T-helper 9 cell (primary cell): Measurements from ENCODE around the gene HYDIN.
"Not testable (repeated sequence)": the region's sequence is repeated elsewhere in the genome, so short reads cannot be mapped to it uniquely, and the experiment has no call there.

Experiments
- DNase-seq: peaks from one replicate; pipeline ENCODE4 v3.0.0-alpha.2; 2020

Gene HYDIN

DNA sequence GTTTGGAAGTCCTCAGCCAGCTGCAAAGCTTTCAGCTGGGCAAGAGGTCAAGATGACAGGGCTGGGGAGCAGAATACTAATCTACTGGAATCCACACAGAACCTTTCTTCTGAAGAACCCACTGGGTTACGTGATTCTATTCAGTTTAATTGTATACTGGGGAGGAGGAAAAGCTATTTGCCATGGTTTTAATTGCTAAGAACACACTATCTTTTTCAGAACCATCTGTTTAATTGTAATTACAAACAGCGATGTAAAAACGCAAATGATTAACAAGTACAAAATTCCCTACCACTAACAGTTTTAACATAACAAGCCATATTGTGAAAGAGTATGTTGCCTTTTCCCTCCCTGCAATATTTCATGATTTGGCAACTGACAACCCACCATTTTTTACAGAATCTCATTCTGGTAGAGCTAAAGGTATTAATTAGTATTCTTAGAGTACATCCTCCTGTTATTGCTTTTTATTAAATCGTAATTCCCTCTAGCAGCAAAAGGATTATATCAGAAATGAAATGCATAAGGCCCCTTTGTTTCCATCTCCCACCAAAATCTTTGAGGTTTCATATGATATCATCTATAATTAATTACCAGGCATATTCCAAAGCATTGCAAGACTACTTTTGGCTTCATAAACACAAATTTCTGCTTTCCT, 12.1 kb downstream of the HYDIN start:
- no peak for DNase-seq

DNA sequence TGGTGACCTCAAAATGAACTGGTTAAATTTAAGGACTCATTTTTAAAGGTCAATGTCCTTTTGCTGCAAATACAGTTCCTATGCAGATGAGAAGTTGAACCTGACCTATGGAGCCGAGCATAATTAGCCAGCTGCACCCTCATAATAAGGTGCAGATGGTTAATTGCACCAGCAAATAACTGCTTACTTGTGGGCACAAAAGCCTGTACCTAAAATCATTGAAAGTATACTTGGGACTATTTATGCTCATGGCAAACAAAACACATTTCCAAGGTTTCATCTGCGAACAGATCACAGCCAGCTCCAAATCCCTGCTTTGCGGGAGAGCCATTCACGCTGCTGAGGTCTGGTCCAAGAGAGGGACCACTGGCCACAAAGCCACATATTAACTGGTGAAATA, 13.0 kb downstream of the HYDIN start:
- DNase-seq: no peak

GRCh38 chr16:71216714-71217113, 13.8 kb downstream of the HYDIN start:
- DNase-seq: no peak

DNA sequence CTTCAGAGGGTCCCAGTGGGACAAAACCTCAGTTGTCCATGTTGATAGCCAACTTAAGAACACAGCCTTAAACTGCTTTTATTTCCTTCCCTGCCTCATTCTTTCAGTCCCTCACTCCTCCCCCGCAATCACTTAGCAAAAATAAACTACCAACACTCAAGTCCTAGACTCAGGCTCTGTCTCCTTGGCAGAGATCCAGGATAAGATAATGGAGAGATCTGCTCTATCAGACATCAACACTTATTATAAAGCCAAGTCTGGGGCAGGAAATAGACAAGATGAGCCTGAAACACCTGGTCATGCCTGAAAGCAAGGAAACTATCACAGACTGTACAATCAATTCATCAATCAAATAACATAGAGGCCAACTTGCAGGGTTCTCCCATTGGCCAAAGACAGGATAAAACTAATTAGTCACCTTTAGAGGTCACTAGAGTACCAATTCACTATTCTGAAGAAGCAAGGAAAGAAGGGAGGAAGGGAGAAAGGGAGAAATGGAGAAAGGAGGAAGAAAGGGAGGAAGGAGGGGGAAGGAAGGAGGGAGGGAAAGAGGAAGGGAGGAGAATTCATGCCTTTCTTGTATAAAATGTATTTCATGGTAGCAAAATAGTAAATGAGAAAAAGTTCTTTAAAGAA, 15.7 kb downstream of the HYDIN start:
- DNase-seq: no peak

- no peak for DNase-seq
These were observed 24.9 kb downstream of the HYDIN start for GRCh38 chr16:71205482-71206131.

- no peak for DNase-seq
These were observed 26.9 kb downstream of the HYDIN start for GRCh38 chr16:71203631-71204030.

GRCh38 chr16:71201556-71201955, 29.0 kb downstream of the HYDIN start:
- no peak for DNase-seq

DNA sequence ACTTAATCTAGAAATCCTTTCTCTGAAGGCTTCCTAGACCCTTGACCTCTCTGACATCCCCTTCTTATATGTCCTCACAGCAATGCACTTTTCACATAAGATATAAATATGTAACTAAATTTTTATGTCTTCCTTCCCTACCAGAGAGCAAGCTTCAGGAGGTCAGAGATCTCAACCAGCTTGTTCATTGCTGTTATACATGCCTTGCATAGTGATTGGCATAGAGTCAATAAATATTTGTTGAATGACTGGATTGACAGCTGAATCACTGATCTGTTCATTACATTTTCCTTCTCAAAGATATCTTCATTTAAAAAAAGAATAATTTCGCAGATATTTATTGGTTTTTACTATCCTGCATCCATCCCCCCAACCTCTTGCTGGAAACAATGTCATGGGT, 29.5 kb downstream of the HYDIN start:
- no peak for DNase-seq

DNA sequence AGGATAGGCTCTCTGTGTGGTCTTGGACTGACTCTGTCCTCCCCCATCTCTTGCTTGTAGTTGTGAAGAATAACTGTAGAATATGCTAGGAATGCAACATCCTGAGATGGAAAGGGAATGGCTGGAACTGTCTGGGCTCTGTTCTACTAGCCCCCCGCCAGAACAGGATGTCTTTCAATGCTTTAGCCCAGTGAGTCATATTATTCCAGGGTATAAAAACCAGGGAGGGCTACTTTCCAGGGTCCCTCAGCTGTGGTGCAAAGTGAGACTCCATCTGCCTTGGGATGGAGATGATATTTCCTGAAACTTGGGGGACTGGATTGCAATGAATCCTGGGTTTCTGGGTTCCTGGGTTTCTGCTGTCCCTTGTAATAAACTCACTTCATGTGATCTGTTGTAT, 32.1 kb downstream of the HYDIN start:
- no peak for DNase-seq

- DNase-seq: no peak
These were observed 38.1 kb downstream of the HYDIN start for GRCh38 chr16:71192387-71192786.

- DNase-seq: no peak
These were observed 41.4 kb downstream of the HYDIN start for GRCh38 chr16:71188956-71189712.

- DNase-seq: no peak
These were observed 45.2 kb downstream of the HYDIN start for GRCh38 chr16:71185347-71185746.

GRCh38 chr16:71179569-71179968, 51.0 kb downstream of the HYDIN start:
- DNase-seq: no peak

GRCh38 chr16:71172481-71173207, 57.9 kb downstream of the HYDIN start:
- DNase-seq: no peak

- DNase-seq: not testable (repeated sequence)
These were observed 69.5 kb downstream of the HYDIN start for GRCh38 chr16:71161007-71161406.

DNA sequence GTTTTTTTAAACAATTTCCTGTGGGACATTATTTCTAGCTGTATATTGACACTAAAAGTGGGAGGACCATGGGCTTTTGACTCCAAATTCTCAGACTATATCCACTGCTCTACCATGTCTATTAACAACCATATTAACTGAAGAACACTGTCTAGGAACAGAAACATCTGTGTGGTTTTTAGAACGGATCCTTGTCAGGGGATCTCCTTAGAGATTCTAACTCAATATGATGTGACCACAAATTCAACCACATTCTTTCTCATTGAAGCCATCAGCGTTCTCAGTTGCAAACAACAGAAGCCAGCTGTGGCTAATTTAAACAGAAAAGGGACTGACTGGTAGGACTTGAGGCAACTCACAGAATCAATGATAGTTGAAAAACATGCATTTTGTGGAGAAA, 73.2 kb downstream of the HYDIN start:
- not testable (repeated sequence) for DNase-seq

GRCh38 chr16:71153329-71153728, 77.2 kb downstream of the HYDIN start:
- DNase-seq: not testable (repeated sequence)

DNA sequence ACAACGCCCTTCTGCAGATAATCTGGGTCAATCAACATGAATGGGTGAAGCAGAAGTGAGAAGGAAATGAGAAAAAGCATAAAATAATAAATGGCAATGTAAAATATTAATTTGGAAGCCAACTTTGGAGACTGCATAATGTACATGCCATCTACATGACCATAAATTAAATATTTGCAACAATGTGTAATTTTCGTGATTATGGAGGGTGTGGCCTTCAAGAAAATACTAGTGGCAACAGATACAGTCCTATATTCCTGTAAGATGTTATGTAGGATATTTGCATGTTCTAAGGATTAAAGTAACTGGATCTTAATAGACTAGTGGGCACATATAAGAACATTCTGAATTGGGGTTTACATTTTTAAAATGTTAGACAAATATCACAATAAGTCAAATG, 78.9 kb downstream of the HYDIN start:
- not testable (repeated sequence) for DNase-seq

DNA sequence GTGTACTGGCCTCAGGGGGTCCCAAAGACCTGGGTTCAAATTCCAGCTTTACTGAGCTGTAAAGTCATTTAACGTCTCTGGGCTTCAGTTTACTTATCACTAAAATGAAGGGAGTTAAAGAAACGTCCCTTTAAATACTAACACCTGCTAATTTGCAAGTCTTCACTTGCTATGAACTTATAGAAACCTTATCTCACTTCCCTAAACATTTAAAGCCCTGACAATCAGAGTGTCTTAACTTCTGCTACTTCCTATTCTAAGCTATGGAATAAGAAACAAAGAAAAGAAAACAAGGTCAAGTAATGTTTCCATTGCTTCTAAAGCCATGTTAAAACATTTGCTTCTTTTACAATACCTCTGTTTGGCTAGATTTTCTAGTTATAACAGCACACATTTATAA, 87.3 kb downstream of the HYDIN start:
- DNase-seq: not testable (repeated sequence)

GRCh38 chr16:71110565-71110964, 120.0 kb downstream of the HYDIN start:
- not testable (repeated sequence) for DNase-seq

- DNase-seq: not testable (repeated sequence)
These were observed 120.8 kb downstream of the HYDIN start for GRCh38 chr16:71109656-71110208.

GRCh38 chr16:71105881-71106280, 124.6 kb downstream of the HYDIN start:
- DNase-seq: not testable (repeated sequence)
